ENCODE measurements around the gene CIRBP.
"Not testable (repeated sequence)": the region's sequence is repeated elsewhere in the genome, so short reads cannot be mapped to it uniquely, and the experiment has no call there.

Gene CIRBP

GRCh38 chr19:1309977-1310852 lies 41.1 kb downstream of the CIRBP start:
- DNase-seq (ENCODE audit: low read depth in 2 of 2) = no peak

GRCh38 chr19:1310853-1311180 lies 41.7 kb downstream of the CIRBP start:
- DNase-seq (ENCODE audit: low read depth in 2 of 2) = no peak

GRCh38 chr19:1311543-1312091 lies 42.5 kb downstream of the CIRBP start:
- DNase-seq (ENCODE audit: low read depth in 2 of 2) = no peak

GRCh38 chr19:1312767-1313694 lies 43.9 kb downstream of the CIRBP start:
- DNase-seq (ENCODE audit: low read depth in 2 of 2) = no peak

- DNase-seq (ENCODE audit: low read depth in 2 of 2) = no peak
Observed at GRCh38 chr19:1313695-1314613, 44.8 kb downstream of the CIRBP start.

- no peak for DNase-seq (ENCODE audit: low read depth in 2 of 2)
Observed at GRCh38 chr19:1315470-1316166, 46.5 kb downstream of the CIRBP start.

GRCh38 chr19:1316466-1316865 lies 47.3 kb downstream of the CIRBP start:
- DNase-seq (ENCODE audit: low read depth in 2 of 2) = no peak

- DNase-seq (ENCODE audit: low read depth in 2 of 2) = no peak
Observed at GRCh38 chr19:1317274-1318003, 48.3 kb downstream of the CIRBP start.

GRCh38 chr19:1318678-1319471 lies 49.7 kb downstream of the CIRBP start:
- DNase-seq (ENCODE audit: low read depth in 2 of 2) = no peak

GRCh38 chr19:1320282-1320650 lies 51.1 kb downstream of the CIRBP start:
- not testable (repeated sequence) for DNase-seq (ENCODE audit: low read depth in 2 of 2)

- DNase-seq (ENCODE audit: low read depth in 2 of 2) = no peak
Observed at GRCh38 chr19:1321539-1321938, 52.4 kb downstream of the CIRBP start.

- no peak for DNase-seq (ENCODE audit: low read depth in 2 of 2)
Observed at GRCh38 chr19:1322198-1322981, 53.3 kb downstream of the CIRBP start.

GRCh38 chr19:1324249-1324805 lies 55.2 kb downstream of the CIRBP start:
- no peak for DNase-seq (ENCODE audit: low read depth in 2 of 2)

Measured in stimulated activated CD4-positive, alpha-beta T cell treated with anti-CD3 and anti-CD28 coated beads, Interleukin-1b, Interleukin-23, amount 100 ng/mL, for 1 hour (primary cell).